Neural progenitor cell (in vitro differentiated cells): Measurements from ENCODE around the gene NLGN4X. TPM values are rescaled to one million over a fixed set of nuclear protein-coding genes. Genes with fewer than 3 reads are reported as not detected.

Source experiments
- DNase-seq: peaks from one replicate; pipeline ENCODE4 v3.0.0-alpha.2; 2016; ENCODE audit warnings: low spot score
- H2AFZ ChIP-seq: fragments of 200-600 bp; sonication (generic); replicated peaks from 2 replicates; pipeline ENCODE4 v1.6.1; 2016; ENCODE audit warnings: antibody characterized with exemption
- H3F3A ChIP-seq: fragments of 200-600 bp; sonication (generic); 2 replicates; pipeline ENCODE4 v1.6.1; 2016; ENCODE audit warnings: antibody characterized with exemption, low read depth
- H3K27ac ChIP-seq: fragments of 200-600 bp; sonication (generic); 2 replicates; pipeline ENCODE4 v1.5.1; 2016; ENCODE audit warnings: mild to moderate bottlenecking
- H3K27me3 ChIP-seq: fragments of 200-600 bp; sonication (generic); 2 replicates; pipeline ENCODE4 v1.6.1; 2016; ENCODE audit warnings: mild to moderate bottlenecking, moderate library complexity
- H3K36me3 ChIP-seq: fragments of 200-600 bp; sonication (generic); 2 replicates; pipeline ENCODE4 v1.5.1; 2016
- H3K4me1 ChIP-seq: fragments of 200-600 bp; sonication (generic); 2 replicates; pipeline ENCODE4 v1.6.1; 2016; ENCODE audit warnings: mixed run types
- H3K4me2 ChIP-seq: fragments of 200-600 bp; sonication (generic); 2 replicates; pipeline ENCODE4 v1.6.1; 2016
- H3K4me3 ChIP-seq: fragments of 200-600 bp; sonication (generic); 2 replicates; pipeline ENCODE4 v1.5.1; 2016
- H3K79me2 ChIP-seq: fragments of 200-600 bp; sonication (generic); 2 replicates; pipeline ENCODE4 v1.6.1; 2016; ENCODE audit warnings: low read depth
- H3K9ac ChIP-seq: fragments of 200-600 bp; sonication (generic); 2 replicates; pipeline ENCODE4 v1.6.1; 2016
- H3K9me3 ChIP-seq: fragments of 200-600 bp; sonication (generic); 2 replicates; pipeline ENCODE4 v1.5.1; 2016; ENCODE audit warnings: low read depth
- H4K20me1 ChIP-seq: fragments of 200-600 bp; sonication (generic); 2 replicates; pipeline ENCODE4 v1.6.1; 2016; ENCODE audit warnings: low read depth
- H3K27ac Mint-ChIP-seq: 3 replicates; pipeline ENCODE4 v1.8.0; 2021; ENCODE audit warnings: mixed read lengths
- H3K27me3 Mint-ChIP-seq: 2 replicates; pipeline ENCODE4 v1.8.0; 2022; ENCODE audit warnings: low read depth, mild to moderate bottlenecking, inconsistent platforms, moderate library complexity, mixed read lengths; ENCODE audit not compliant: insufficient read depth
- H3K36me3 Mint-ChIP-seq: 3 replicates; pipeline ENCODE4 v1.8.0; 2021; ENCODE audit warnings: mixed read lengths
- H3K4me1 Mint-ChIP-seq: 3 replicates; pipeline ENCODE4 v1.8.0; 2021; ENCODE audit warnings: mixed read lengths
- H3K4me3 Mint-ChIP-seq: 3 replicates; pipeline ENCODE4 v1.8.0; 2021; ENCODE audit warnings: mild to moderate bottlenecking, moderate library complexity, mixed read lengths
- H3K9me3 Mint-ChIP-seq: 3 replicates; pipeline ENCODE4 v1.8.0; 2020; ENCODE audit warnings: mixed read lengths
- EZH2 ChIP-seq: fragments of 200-600 bp; sonication (generic); IDR thresholded peaks from 2 replicates; pipeline ENCODE4 v1.6.1; 2017; ENCODE audit warnings: antibody characterized with exemption, mild to moderate bottlenecking, moderate library complexity
- EZH2phosphoT487 ChIP-seq: fragments of 200-600 bp; sonication (generic); IDR thresholded peaks from 2 replicates; pipeline ENCODE4 v1.6.1; 2017; ENCODE audit warnings: antibody characterized with exemption
- total RNA-seq: library from RNA; depleted of rRNA; stranded (reverse); fragments of >200 nt; gene quantifications from 2 replicates; pipeline ENCODE4 v1.2.3, GENCODE V29; 2015; ENCODE audit warnings: low replicate concordance
- TF ChIP-seq, protein P1 (sequence below): fragments of 200-600 bp; sonication (generic); IDR thresholded peaks from 2 replicates; pipeline ENCODE4 v1.5.1; 2017; ENCODE audit warnings: antibody characterized with exemption, mild to moderate bottlenecking

Gene NLGN4X
- total RNA-seq, 1 donor from 2014 or later: 10.1 TPM

DNA sequence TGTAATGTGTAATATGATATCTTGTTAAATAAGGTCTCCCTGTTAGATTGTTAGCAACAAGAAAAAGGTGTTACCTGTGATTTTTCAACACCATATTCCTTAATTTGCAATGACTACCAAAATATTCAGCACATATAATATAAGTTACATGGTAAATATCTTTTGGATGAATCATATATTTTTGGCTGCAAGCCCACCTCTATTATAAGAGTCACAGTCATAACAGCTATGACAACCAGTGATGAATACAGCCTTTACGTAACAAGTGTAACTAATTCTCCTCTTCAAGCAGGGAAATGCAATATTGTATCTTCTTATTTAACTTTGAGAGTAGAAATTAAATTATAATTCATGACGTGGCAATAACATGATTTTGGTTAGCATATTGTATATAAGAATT is 187.0 kb downstream of the NLGN4X start:
- H3K27ac Mint-ChIP-seq: no peak overlapping the region
- no peaks in the 10 kb centered on the region for H3K79me2 ChIP-seq
- no peak overlapping the region for H3K27ac ChIP-seq
- H3K4me2 ChIP-seq: no peak overlapping the region
- H3K4me3 Mint-ChIP-seq: no peak overlapping the region
- no peak overlapping the region for H2AFZ ChIP-seq
- no peaks in the 10 kb centered on the region for H3F3A ChIP-seq
- TF ChIP-seq, protein P1, sequence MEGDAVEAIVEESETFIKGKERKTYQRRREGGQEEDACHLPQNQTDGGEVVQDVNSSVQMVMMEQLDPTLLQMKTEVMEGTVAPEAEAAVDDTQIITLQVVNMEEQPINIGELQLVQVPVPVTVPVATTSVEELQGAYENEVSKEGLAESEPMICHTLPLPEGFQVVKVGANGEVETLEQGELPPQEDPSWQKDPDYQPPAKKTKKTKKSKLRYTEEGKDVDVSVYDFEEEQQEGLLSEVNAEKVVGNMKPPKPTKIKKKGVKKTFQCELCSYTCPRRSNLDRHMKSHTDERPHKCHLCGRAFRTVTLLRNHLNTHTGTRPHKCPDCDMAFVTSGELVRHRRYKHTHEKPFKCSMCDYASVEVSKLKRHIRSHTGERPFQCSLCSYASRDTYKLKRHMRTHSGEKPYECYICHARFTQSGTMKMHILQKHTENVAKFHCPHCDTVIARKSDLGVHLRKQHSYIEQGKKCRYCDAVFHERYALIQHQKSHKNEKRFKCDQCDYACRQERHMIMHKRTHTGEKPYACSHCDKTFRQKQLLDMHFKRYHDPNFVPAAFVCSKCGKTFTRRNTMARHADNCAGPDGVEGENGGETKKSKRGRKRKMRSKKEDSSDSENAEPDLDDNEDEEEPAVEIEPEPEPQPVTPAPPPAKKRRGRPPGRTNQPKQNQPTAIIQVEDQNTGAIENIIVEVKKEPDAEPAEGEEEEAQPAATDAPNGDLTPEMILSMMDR: no peak
- TF ChIP-seq EZH2 (no peak), EZH2phosphoT487 (no peak)
- H3K4me3 ChIP-seq: no peak overlapping the region
- H3K9me3 Mint-ChIP-seq: peaks cover 10% of the 10 kb centered on the region
- H3K9me3 ChIP-seq: peaks cover 10% of the 10 kb centered on the region
- H3K27me3 ChIP-seq: no peaks in the 10 kb centered on the region
- H3K36me3 ChIP-seq: no peaks in the 10 kb centered on the region
- H3K36me3 Mint-ChIP-seq: peaks cover 8% of the 10 kb centered on the region
- no peak overlapping the region for H3K9ac ChIP-seq
- no peaks in the 10 kb centered on the region for H4K20me1 ChIP-seq
- H3K27me3 Mint-ChIP-seq: no peaks in the 10 kb centered on the region
- H3K4me1 Mint-ChIP-seq: no peaks in the 10 kb centered on the region
- no peak for DNase-seq
- H3K4me1 ChIP-seq: no peaks in the 10 kb centered on the region

DNA sequence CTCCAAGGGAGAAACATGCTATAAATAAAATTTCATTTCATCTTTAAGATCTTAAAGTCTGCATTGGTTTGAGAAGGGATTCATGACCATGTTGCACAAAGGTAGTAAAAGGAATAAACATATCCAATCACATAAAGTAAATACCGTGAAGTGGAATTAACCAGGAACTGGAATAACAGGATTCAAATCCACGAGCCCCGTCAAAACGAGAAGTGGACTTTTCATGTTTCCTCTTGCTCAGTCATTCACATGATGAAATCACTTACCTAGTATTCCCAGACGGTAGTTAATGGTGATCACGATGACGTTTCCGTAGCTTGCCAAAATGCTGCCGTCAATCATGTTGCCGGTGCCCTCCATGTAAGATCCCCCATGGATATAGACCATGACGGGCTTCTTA is 199.7 kb downstream of the NLGN4X start:
- Histone ChIP-seq H3K4me1 (peaks cover 20% of the 10 kb centered on the region), H3K9me3 (peaks cover 6% of the 10 kb centered on the region), H3K36me3 (no peaks in the 10 kb centered on the region), H3K27ac (no peak overlapping the region), H4K20me1 (no peaks in the 10 kb centered on the region), H3F3A (no peaks in the 10 kb centered on the region), H3K4me3 (no peak overlapping the region), H3K4me2 (no peak overlapping the region), H3K27me3 (no peaks in the 10 kb centered on the region), H3K9ac (no peak overlapping the region), H2AFZ (no peak overlapping the region), H3K79me2 (no peaks in the 10 kb centered on the region)
- Mint-ChIP-seq H3K9me3 (no peaks in the 10 kb centered on the region), H3K27ac (no peak overlapping the region), H3K36me3 (peaks cover 14% of the 10 kb centered on the region), H3K4me1 (peaks cover 31% of the 10 kb centered on the region), H3K27me3 (no peaks in the 10 kb centered on the region), H3K4me3 (no peak overlapping the region)
- DNase-seq: no peak
- TF ChIP-seq EZH2 (no peak), EZH2phosphoT487 (no peak)
- TF ChIP-seq, protein P1: no peak

DNA sequence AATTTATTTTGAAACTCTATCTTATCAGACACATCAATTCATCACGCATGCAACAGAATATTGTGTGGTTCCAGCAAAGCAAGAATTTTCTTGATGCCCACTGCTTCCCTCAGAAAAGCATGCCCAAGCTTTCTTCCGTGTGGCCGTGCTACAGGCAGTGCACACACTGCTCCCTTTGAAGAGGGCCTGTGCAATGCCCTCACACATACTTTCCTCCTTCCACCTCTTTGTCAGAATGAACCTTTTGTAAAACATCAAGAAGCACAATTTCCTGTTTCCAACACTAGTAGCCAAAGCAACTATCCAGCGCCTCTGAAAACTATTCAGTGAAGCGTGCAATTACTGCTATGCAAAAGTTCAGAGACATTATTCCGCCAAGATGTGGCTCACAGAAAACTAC is 201.7 kb downstream of the NLGN4X start:
- H4K20me1 ChIP-seq: no peaks in the 10 kb centered on the region
- Mint-ChIP-seq H3K4me3 (peak overlapping the region; percentile 71), H3K4me1 (peaks cover 26% of the 10 kb centered on the region), H3K27me3 (no peaks in the 10 kb centered on the region), H3K27ac (peak overlapping the region; percentile 95), H3K9me3 (no peaks in the 10 kb centered on the region), H3K36me3 (peaks cover 19% of the 10 kb centered on the region)
- H3F3A ChIP-seq: no peaks in the 10 kb centered on the region
- H3K27me3 ChIP-seq: no peaks in the 10 kb centered on the region
- peak overlapping the region; percentile 0 for H3K4me3 ChIP-seq
- TF ChIP-seq EZH2: no peak
- TF ChIP-seq EZH2phosphoT487: no peak
- TF ChIP-seq, protein P1: no peak
- H3K27ac ChIP-seq: no peak overlapping the region
- H3K4me2 ChIP-seq: peak overlapping the region; percentile 54
- no peak overlapping the region for H2AFZ ChIP-seq
- peaks cover 20% of the 10 kb centered on the region for H3K4me1 ChIP-seq
- H3K79me2 ChIP-seq: no peaks in the 10 kb centered on the region
- H3K9me3 ChIP-seq: peaks cover 6% of the 10 kb centered on the region
- H3K36me3 ChIP-seq: no peaks in the 10 kb centered on the region
- H3K9ac ChIP-seq: no peak overlapping the region
- peak; percentile 38 for DNase-seq
